Naive thymus-derived CD4-positive, alpha-beta T cell (primary cell): Measurements from ENCODE around the gene DCAKD. TPM values are rescaled to one million over a fixed set of nuclear protein-coding genes. Genes with fewer than 3 reads are reported as not detected.

ENCODE experiments used
- ATAC-seq: fragments of 150-1000 bp; cut with Tn5 transposase; 2 replicates; pipeline ENCODE4 v1.10.0; 2021; ENCODE audit warnings: mild to moderate bottlenecking, moderate library complexity
- CTCF ChIA-PET: fragments of 350-600 bp; sonication (Branson Sonifier 250); formaldehyde crosslinking; loops from one replicate; lab custom pipeline; 2021; ENCODE audit warnings: antibody characterized with exemption; lab: Charles Lee
- POLR2A ChIA-PET: fragments of 350-600 bp; sonication (Branson Sonifier 250); formaldehyde crosslinking; loops from one replicate; lab custom pipeline; 2021; ENCODE audit warnings: antibody characterized with exemption, inconsistent platforms; lab: Charles Lee
- DNase-seq, 9 donors: peaks; one replicate each; pipeline versions ENCODE4 v3.0.0 to v3.0.0-alpha.2; 2020 to 2022; ENCODE audit warnings: mixed read lengths in 1 of 9
- H3K27ac ChIP-seq: one replicate; pipeline ENCODE4 v1.7.0; 2013; ENCODE audit warnings: mild to moderate bottlenecking, low read depth, low read length, moderate library complexity
- H3K27me3 ChIP-seq, 2 donors: one replicate each; pipeline ENCODE4 v1.7.0; 2013; ENCODE audit warnings: low read length in 2 of 2, mild to moderate bottlenecking in 2 of 2, moderate library complexity in 2 of 2; ENCODE audit not compliant: control insufficient read depth in 2 of 2, insufficient read depth in 2 of 2
- H3K36me3 ChIP-seq, 3 experiments: 1 replicate in 2 of 3; 2 replicates in 1 of 3; pipeline ENCODE4 v1.7.0; 2013; ENCODE audit warnings: low read length in 3 of 3, mild to moderate bottlenecking in 3 of 3, moderate library complexity in 1 of 3; ENCODE audit not compliant: insufficient read depth in 3 of 3, control insufficient read depth in 2 of 3
- H3K4me1 ChIP-seq, 2 donors: one replicate each; pipeline ENCODE4 v1.7.0; 2013; ENCODE audit warnings: low read length in 2 of 2, mild to moderate bottlenecking in 2 of 2, moderate library complexity in 1 of 2; ENCODE audit not compliant: control insufficient read depth in 2 of 2, insufficient read depth in 2 of 2
- H3K4me3 ChIP-seq: 2 replicates; pipeline ENCODE4 v1.7.0; 2013; ENCODE audit warnings: mild to moderate bottlenecking, low read length
- H3K9me3 ChIP-seq, 3 experiments: 1 replicate in 2 of 3; 2 replicates in 1 of 3; pipeline ENCODE4 v1.7.0; 2013; ENCODE audit warnings: low read length in 3 of 3; ENCODE audit not compliant: control insufficient read depth in 2 of 3
- H3K27ac Mint-ChIP-seq, 9 donors: one replicate each; pipeline ENCODE4 v1.8.0; 2020 to 2022; ENCODE audit warnings: mixed read lengths in 9 of 9, mild to moderate bottlenecking in 8 of 9, moderate library complexity in 5 of 9, inconsistent platforms in 2 of 9
- H3K27me3 Mint-ChIP-seq, 5 donors: one replicate each; pipeline ENCODE4 v1.8.0; 2021 to 2022; ENCODE audit warnings: mixed read lengths in 5 of 5, mild to moderate bottlenecking in 1 of 5
- H3K36me3 Mint-ChIP-seq, 5 donors: one replicate each; pipeline ENCODE4 v1.8.0; 2020 to 2022; ENCODE audit warnings: mixed read lengths in 5 of 5, mild to moderate bottlenecking in 3 of 5, inconsistent platforms in 1 of 5
- H3K4me1 Mint-ChIP-seq, 7 donors: one replicate each; pipeline ENCODE4 v1.8.0; 2020 to 2022; ENCODE audit warnings: mixed read lengths in 7 of 7, mild to moderate bottlenecking in 3 of 7, inconsistent platforms in 1 of 7
- H3K4me3 Mint-ChIP-seq, 10 donors: one replicate each; pipeline ENCODE4 v1.8.0; 2020 to 2022; ENCODE audit warnings: mild to moderate bottlenecking in 10 of 10, mixed read lengths in 10 of 10, moderate library complexity in 6 of 10, inconsistent platforms in 2 of 10
- H3K9me3 Mint-ChIP-seq, 11 donors: one replicate each; pipeline ENCODE4 v1.8.0; 2020 to 2022; ENCODE audit warnings: mixed read lengths in 11 of 11, mild to moderate bottlenecking in 4 of 11, inconsistent platforms in 1 of 11, moderate library complexity in 1 of 11
- intact Hi-C, 2 donors: fragments of 100-400 bp; cut with micrococcal nuclease; formaldehyde crosslinking; loops; one replicate each; pipeline ENCODE4 v1.15.1; 2023
- polyA plus RNA-seq, 2 donors: library from polyadenylated mRNA; unstranded; fragments of 300-500 nt; fragmentation: Illumina TruSeq; gene quantifications; one replicate each; pipeline ENCODE4 v1.2.3, GENCODE V29; 2021
- total RNA-seq, 6 experiments: library from RNA in 5 of 6; stranded (reverse) in 5 of 6; gene quantifications; 1 replicate in 5 of 6; 2 replicates in 1 of 6; pipeline ENCODE4 v1.2.3 and lab custom pipeline; 2021 to 2026

The DCAKD gene
- total and polyA plus RNA-seq, 7 experiments from 2014 or later: 14.2 to 36.8 (median 27.6) TPM

- DNase-seq (no peak), ATAC-seq (no peak)
- no peak overlapping the region for H3K27ac ChIP-seq
- intact Hi-C loops: loop anchor here in 1 of 2 donors (1.0 to 5.0 kb wide), 2 partner anchors 100 to 243 kb away; no protein-coding TSS in a partner anchor
- no peak overlapping the region for H3K4me3 ChIP-seq
- Mint-ChIP-seq H3K27ac (no peak overlapping the region), H3K27me3 (peaks cover 36 to 44% (median 42%) of the 10 kb centered on the region in 5 donors), H3K4me1 (peaks cover 6 to 26% (median 18%) of the 10 kb centered on the region in 7 donors), H3K9me3 (no peaks in the 10 kb centered on the region), H3K36me3 (peaks cover 0 to 11% (median 0%) of the 10 kb centered on the region in 5 donors), H3K4me3 (peak overlapping the region in 8 of 10 donors; percentile 39 to 82 (median 70))
- POLR2A ChIA-PET: no interaction called here
- peaks cover 0 to 10% (median 0%) of the 10 kb centered on the region in 3 experiments for H3K36me3 ChIP-seq
- H3K27me3 ChIP-seq: peaks cover 0 to 11% of the 10 kb centered on the region in 2 donors
- CTCF ChIA-PET: interaction anchor here (0.5 to 3.0 kb wide), 10 partner anchors 9 to 245 kb away, joined by 3 to 19 read pairs (median 4); partner anchors contain the start of gene DCAKD
- peaks cover 15 to 17% of the 10 kb centered on the region in 2 donors for H3K4me1 ChIP-seq
- no peaks in the 10 kb centered on the region for H3K9me3 ChIP-seq
These were observed 30.9 kb downstream of the DCAKD start for GRCh38 chr17:45020354-45021138.

GRCh38 chr17:45018848-45019711, 32.4 kb downstream of the DCAKD start:
- intact Hi-C loops: loop anchor here (2.0 to 5.0 kb wide), 3 partner anchors 48 to 78 kb away; partner anchors contain the start of gene C1QL1 (in 1 of the 2)
- Mint-ChIP-seq H3K27me3 (peaks cover 36 to 44% (median 42%) of the 10 kb centered on the region in 5 donors), H3K9me3 (no peaks in the 10 kb centered on the region), H3K27ac (peak overlapping the region in 2 of 9 donors; percentile 4 to 84), H3K4me1 (peaks cover 6 to 26% (median 18%) of the 10 kb centered on the region in 7 donors), H3K36me3 (peaks cover 0 to 11% (median 0%) of the 10 kb centered on the region in 5 donors), H3K4me3 (peak overlapping the region; percentile 75 to 91 (median 84))
- peaks cover 0 to 11% of the 10 kb centered on the region in 2 donors for H3K27me3 ChIP-seq
- H3K4me3 ChIP-seq: peak overlapping the region; percentile 27
- H3K4me1 ChIP-seq: peaks cover 15 to 17% of the 10 kb centered on the region in 2 donors
- DNase-seq (peak in 5 of 9 donors; percentile 16 to 62 (median 28)), ATAC-seq (peak; percentile 71)
- ChIA-PET CTCF (interaction anchor here (0.8 to 1.1 kb wide), 4 partner anchors 99 to 423 kb away, joined by 3 to 4 read pairs (median 3); partner anchors contain the start of gene ACBD4), POLR2A (no interaction called here)
- peaks cover 0 to 2% (median 0%) of the 10 kb centered on the region in 3 experiments for H3K36me3 ChIP-seq
- no peak overlapping the region for H3K27ac ChIP-seq
- no peaks in the 10 kb centered on the region for H3K9me3 ChIP-seq

- DNase-seq (no peak), ATAC-seq (no peak)
- H3K4me3 ChIP-seq: peak overlapping the region; percentile 27
- Mint-ChIP-seq H3K36me3 (peaks cover 0 to 11% (median 0%) of the 10 kb centered on the region in 5 donors), H3K4me1 (peaks cover 6 to 26% (median 18%) of the 10 kb centered on the region in 7 donors), H3K27ac (peak overlapping the region in 1 of 9 donors; percentile 4), H3K27me3 (peaks cover 36 to 44% (median 42%) of the 10 kb centered on the region in 5 donors), H3K4me3 (peak overlapping the region; percentile 75 to 91 (median 84)), H3K9me3 (no peaks in the 10 kb centered on the region)
- intact Hi-C loops: loop anchor here (2.0 to 5.0 kb wide), 3 partner anchors 48 to 79 kb away; partner anchors contain the start of gene C1QL1 (in 1 of the 2)
- ChIA-PET POLR2A (no interaction called here), CTCF (interaction anchor here (0.8 to 1.1 kb wide), 4 partner anchors 98 to 423 kb away, joined by 3 to 4 read pairs (median 3); partner anchors contain the start of gene ACBD4)
- peaks cover 15 to 17% of the 10 kb centered on the region in 2 donors for H3K4me1 ChIP-seq
- no peaks in the 10 kb centered on the region for H3K9me3 ChIP-seq
- H3K36me3 ChIP-seq: no peaks in the 10 kb centered on the region
- peaks cover 0 to 11% of the 10 kb centered on the region in 2 donors for H3K27me3 ChIP-seq
- no peak overlapping the region for H3K27ac ChIP-seq
These were observed 33.0 kb downstream of the DCAKD start for GRCh38 chr17:45018514-45018847.

- ATAC-seq (no peak), DNase-seq (no peak)
- Mint-ChIP-seq H3K9me3 (no peaks in the 10 kb centered on the region), H3K27ac (no peak overlapping the region), H3K4me1 (peaks cover 6 to 26% (median 18%) of the 10 kb centered on the region in 7 donors), H3K27me3 (peaks cover 36 to 44% (median 42%) of the 10 kb centered on the region in 5 donors), H3K36me3 (peaks cover 0 to 11% (median 0%) of the 10 kb centered on the region in 5 donors), H3K4me3 (peak overlapping the region in 1 of 10 donors; percentile 15)
- ChIA-PET POLR2A (no interaction called here), CTCF (interaction anchor here (1.0 kb wide), 1 partner anchor 96 kb away, joined by 3 read pairs; no protein-coding TSS in a partner anchor)
- H3K27ac ChIP-seq: no peak overlapping the region
- intact Hi-C loops: loop anchor here in 1 of 2 donors (5.0 kb wide), 1 partner anchor 80 kb away; no protein-coding TSS in a partner anchor
- no peak overlapping the region for H3K4me3 ChIP-seq
- peaks cover 0 to 11% of the 10 kb centered on the region in 2 donors for H3K27me3 ChIP-seq
- no peaks in the 10 kb centered on the region for H3K9me3 ChIP-seq
- H3K4me1 ChIP-seq: peaks cover 12 to 13% of the 10 kb centered on the region in 2 donors
- no peaks in the 10 kb centered on the region for H3K36me3 ChIP-seq
These were observed 34.6 kb downstream of the DCAKD start for GRCh38 chr17:45016823-45017222.

- no peaks in the 10 kb centered on the region for H3K9me3 ChIP-seq
- ChIA-PET CTCF (interaction anchor here (1.0 kb wide), 1 partner anchor 96 kb away, joined by 3 read pairs; no protein-coding TSS in a partner anchor), POLR2A (no interaction called here)
- Mint-ChIP-seq H3K4me1 (peaks cover 3 to 22% (median 14%) of the 10 kb centered on the region in 7 donors), H3K4me3 (no peak overlapping the region), H3K27ac (no peak overlapping the region), H3K36me3 (peaks cover 0 to 9% (median 0%) of the 10 kb centered on the region in 5 donors), H3K9me3 (no peaks in the 10 kb centered on the region), H3K27me3 (peaks cover 32 to 42% (median 39%) of the 10 kb centered on the region in 5 donors)
- H3K36me3 ChIP-seq: no peaks in the 10 kb centered on the region
- no peak overlapping the region for H3K27ac ChIP-seq
- intact Hi-C loops: loop anchor here in 1 of 2 donors (5.0 kb wide), 1 partner anchor 81 kb away; no protein-coding TSS in a partner anchor
- H3K4me1 ChIP-seq: peaks cover 7% of the 10 kb centered on the region in 2 donors
- DNase-seq (no peak), ATAC-seq (no peak)
- peaks cover 0 to 5% of the 10 kb centered on the region in 2 donors for H3K27me3 ChIP-seq
- H3K4me3 ChIP-seq: no peak overlapping the region
These were observed 35.2 kb downstream of the DCAKD start for GRCh38 chr17:45016237-45016636.
